ENCODE data around the gene EFEMP2.
A peak's percentile ranks its signal among the peaks of the same experiment; 100 is the strongest.

- TF ChIP-seq EZH2 (IDR thresholded peaks at IDR 0.05; ENCODE audit: low read length, unreplicated experiment) (no peak), CTCF (conservative IDR thresholded peaks at IDR 0.05; ENCODE audit: low read depth, low read length) (peak; percentile 66), EZH2phosphoT487 (IDR thresholded peaks at IDR 0.05; ENCODE audit: borderline replicate concordance, low read length) (no peak)
These were observed 39.3 kb upstream of the EFEMP2 start for GRCh38 chr11:65911682-65912568.

Data from PC-3 (cell line).